Measurements from ENCODE around the gene FES.
A peak's percentile ranks its signal among the peaks of the same experiment; 100 is the strongest.
"Not testable (repeated sequence)": the region's sequence is repeated elsewhere in the genome, so short reads cannot be mapped to it uniquely, and the experiment has no call there.

FES gene

DNA sequence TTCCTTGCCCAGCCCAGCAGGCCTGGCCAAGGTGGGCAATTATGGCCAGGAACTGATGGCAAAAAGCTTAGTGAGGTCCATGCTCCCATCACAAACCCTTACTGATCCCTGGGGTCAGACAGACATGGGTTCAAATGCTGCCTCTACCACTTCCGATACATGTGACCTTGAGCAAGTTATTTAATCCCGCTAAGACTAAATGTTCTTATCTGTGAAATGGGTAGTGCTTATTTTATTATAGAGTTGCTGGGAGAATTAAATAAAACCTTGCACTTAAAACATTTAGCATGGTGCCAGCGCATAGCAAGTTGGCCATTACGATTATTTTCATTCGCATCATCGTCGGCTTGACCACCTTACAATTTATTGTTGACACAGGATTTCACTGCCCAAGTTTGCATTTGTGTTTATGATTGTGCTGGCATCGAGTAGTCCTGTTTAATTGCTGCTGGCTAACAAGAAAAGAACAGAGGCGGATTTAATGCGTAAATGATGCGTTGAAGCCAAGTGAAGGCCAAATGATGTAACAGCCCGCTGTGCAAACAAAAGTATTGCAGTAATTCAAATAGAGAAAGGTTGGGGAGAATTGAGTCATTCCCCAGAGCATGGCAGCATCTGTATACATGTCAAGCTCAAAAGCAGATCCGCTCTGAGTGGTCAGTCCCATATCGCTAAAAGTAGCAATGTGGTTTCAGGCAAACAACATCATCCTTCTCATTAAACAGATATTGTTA is 23.2 kb upstream of the FES start:
- DNase-seq (ENCODE audit: low read depth) = no peak

DNA sequence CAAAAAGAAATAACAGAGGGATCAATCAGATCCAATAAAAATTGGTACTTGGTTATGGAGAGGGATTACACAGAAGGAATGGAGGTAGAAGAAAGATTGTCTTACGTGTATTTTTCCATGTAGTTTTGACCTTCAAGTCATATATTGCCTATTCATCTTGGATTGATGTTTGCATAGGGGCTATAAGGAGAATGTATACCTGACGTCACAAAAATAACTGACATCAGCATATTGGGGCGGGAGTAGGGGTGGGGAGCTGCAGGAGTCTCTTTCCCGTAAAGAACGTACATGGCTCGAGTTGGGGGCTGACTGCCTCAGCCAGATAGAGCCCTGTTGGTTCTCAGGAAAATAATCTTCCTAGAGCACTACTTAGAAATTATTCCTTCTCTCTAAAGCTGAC is 21.8 kb upstream of the FES start:
- DNase-seq (ENCODE audit: low read depth) = no peak

DNA sequence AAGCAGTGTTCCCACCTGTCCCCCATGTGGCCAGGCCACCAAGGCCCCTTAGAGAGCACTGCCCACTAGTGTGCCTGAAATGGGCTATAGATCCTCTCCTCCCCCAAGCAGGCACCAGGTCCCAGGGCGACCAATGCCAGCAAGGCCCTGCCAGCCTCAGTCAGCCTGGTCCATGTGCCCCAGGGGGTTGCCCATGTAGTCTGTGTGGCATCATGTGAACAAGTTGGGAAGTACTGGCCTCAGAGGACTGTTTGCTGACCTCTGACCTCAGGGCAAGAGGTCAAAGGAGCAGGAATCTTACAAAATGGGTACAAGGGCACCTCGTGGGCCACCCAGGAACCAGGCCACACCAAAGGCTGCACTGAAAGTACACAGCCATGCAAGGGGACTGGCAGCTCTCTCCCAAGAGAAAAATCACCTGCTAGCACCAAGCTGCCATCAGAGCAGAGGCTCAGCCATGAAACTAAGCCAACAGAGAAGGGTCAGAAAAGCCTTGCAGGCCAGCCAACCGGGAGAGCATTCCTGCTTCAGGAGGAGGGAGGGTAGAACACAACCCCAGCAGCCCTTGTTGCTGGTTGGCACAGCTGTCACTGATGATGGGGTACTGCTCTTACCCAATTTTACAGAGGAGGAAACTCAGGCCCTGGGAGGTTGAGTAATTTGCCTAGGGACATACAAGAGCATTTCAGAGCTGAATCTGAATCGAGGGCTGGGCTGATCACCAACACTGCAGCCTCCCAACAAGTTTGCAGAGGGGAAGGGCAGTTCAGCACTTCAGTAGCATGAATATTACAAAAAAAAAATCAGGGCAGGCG is 21.1 kb upstream of the FES start:
- DNase-seq (ENCODE audit: low read depth) = no peak

DNA sequence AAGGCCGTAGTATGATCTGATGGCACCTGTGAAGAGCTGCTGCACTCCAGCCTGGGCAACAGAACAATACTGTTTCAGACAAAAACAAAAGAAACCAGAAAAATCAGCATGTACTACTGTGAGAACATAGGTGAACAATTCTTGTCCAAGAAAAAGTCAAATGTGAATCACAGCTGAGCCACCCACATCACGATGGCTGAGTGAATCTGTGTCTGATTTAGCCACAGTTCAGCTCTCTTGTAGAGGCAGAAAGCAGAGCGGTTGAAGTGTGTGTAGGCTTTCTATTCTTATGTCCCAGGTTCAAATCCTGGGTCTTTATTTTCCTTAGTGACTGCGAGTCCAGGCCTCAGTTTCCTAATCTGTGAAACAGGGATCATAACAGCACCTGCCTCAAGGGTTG is 20.3 kb upstream of the FES start:
- no peak for DNase-seq (ENCODE audit: low read depth)

DNA sequence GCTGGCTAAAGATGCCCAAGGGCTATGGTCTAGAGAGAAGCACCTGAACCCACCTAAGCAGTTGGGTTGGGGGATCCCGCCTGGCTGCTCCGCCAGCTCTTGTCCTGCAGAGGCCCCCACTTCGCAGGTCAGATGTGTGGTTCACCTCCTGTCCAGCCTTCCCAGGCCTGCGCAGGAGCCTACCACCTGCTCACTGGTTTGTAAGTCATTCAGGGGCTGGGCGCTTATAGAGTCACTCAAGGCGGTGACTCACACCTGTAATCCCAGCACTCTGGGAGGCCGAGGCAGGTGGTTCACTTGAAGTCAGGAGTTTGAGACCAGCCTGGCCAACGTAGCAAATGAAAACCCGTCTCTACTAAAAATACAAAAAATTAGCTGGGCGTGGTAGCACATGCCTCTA is 19.8 kb upstream of the FES start:
- no peak for DNase-seq (ENCODE audit: low read depth)

DNA sequence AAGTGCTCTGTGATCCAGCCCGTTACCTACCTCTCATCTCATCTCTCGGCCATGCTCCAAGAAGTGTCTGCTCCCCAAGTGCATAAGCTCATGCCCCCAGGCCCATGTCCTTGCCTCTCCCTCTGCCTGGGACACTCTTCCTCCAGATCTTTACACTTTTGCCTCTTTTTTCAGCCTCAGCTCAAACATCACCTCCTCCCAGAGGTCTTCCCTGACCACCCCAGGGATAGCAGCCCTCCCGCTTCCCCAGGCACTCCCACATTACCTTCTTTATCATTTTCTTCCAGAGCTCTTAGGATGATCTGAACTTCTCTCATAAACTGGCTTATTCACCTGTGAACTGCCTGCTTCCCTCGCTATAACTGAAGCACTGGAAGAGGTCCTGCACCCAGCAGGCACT is 18.6 kb upstream of the FES start:
- no peak for DNase-seq (ENCODE audit: low read depth)

DNA sequence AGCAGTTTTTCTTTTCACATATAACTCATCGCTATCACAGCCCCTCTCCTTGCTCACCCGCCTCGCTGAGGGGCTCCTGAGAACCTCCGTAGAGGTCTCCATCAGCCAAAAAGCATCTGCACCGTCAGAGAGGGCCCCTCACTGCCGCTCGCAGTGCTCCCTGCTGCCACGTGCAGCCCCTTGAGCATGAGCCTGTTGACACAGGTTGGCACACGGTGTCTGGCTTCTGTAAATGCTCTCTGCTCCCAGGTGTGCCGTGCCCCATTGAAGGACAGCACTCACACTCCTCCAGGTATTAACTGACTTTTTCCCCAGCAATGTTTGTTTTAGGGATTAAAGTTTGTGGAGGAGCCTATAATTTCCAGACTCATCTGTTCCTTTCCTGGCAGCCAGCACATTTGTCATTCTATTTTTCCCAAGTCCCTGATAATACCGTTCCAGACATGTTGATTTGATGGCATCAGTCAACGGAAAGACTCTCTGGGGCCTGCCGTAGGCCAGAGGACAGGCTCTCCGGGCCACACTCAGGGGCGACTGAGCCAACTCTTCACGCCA is 18.1 kb upstream of the FES start:
- no peak for DNase-seq (ENCODE audit: low read depth)

DNA sequence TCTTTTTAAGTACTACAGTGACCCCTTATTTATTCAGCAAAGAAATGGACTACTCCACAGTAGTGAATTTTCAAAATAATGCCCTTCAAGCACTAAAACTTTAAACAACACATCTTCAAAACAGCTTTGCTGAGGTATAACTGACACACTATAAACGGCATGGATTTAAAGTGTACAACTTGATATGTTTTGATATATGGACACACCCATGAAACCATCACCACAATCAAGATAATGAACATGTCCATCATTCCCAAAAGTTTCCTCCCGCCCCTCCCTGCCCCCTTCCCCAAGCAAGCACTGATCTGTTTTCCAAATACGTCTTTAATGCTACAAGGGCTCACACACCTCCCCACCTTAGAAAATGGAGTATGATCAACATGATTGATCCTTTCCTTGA is 17.5 kb upstream of the FES start:
- DNase-seq (ENCODE audit: low read depth) = no peak

DNA sequence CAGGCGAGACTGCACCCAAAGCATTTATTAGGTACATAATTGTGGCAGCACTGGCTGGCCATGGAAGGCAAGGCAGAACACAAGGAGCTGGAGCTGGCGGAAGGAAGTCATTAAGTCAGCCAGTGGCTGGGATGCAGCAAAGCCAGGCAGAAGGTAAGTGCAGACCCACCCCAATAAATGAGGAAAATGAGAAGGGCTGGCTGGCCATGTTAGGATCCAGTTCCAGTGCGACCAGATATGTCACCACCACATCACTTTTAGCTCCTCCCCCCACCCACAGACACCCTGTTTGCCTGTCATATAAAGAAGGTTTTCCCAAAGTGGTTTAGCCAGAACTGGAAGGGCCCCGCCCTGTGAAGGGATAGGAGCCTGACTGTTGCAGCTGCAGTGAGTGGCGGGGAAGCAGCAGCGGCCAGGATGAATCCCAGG is 16.0 kb upstream of the FES start, which contains the start of gene FURIN:
TSS of gene FURIN (plus strand) at position 328 of the 429 bp plus-strand sequence. CDS start 7,153 bp downstream, outside the sequence.
- no peak for DNase-seq (ENCODE audit: low read depth)

DNA sequence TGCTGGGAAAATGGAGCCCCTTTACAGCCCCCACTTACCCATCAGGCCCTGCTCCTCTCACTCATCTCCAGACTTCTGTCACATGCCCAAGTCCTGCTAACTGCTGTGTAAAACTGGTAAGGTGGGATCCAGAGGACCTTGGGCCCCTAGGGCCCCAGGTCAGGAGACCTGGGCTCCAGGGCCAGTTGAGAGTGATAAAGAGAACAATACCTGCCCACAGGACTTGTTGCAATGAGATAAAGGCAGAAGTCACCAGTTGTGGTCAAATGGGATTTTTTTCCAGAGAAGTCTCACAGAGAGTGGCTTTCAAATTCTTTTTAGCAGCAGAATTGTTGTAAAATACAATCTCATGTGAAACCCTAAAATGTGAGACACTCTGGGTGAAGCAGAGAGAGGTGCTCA is 15.2 kb upstream of the FES start:
- no peak for DNase-seq (ENCODE audit: low read depth)

DNA sequence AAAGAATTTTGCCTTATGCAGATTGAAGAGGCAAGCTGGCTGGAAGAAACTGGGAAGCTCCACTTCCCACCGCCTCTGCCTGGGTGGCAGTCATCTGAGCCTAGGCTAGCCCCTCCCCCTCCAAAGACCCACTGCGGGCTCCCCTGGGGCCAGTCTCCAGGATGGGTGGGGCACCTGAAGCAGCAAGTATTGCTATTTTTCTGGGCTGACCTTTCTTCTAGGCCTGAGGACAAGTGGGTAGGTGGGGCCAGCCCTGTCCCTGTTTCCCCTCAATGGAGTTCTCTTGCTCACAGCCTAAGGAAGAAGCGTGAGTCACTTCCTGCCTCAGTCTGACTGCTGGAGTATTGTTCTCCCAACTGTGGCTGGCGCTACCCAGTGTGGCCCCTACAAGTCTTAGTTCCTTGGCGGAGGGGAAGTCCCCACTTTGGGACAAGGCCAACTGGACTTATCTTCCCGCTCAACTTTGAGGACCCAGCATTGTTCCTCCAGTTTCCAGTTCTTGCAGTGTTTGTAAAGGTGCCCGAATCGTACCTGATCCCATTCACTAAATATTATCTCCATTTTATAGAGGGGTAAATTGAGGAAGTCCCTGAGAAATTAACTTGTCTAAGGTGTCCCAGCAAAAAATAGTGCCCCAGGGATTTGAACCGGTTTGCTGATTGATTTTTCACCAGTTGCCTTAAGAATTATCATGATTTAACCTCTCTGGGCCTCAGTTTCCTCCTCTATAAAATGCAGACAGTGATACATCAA is 14.5 kb upstream of the FES start:
- peak; percentile 45 for DNase-seq (ENCODE audit: low read depth)

DNA sequence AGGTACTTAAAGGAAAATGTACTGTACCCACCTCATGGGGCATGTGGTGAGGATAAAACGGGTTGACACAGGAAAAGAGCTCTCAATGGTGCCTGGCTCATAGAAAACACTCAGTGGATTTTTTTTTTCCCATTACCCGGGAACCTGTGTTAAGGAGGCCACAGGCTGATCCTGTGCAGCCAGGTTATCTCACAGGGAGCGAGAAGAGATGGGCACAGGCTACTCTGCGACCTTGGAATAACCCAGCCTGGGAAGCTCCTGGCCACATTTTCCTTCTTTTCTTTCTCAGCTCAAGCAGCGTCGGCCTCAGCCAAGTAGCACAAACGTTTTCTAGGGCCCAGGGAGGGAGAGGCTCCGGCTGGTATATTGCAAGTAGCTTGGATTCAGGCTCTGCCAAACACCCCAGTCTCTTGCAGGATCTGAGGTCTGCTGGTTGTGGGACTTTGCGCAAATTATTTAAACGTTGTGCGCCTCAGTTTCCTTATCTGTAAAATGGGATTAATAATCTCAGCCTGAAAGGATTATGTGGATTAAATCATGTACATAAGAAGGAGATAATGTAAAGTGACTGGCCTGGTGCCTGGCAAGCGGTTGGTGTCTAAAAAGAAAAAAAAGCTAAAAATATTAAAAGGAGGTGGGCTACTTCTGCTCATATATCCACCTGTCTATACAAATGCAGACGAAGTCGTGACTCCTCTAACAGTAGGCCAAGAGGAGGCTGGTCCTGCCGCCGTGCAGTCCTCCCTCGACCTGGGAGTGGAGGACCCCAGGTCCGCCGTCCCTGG is 13.8 kb upstream of the FES start:
- DNase-seq (ENCODE audit: low read depth) = no peak

DNA sequence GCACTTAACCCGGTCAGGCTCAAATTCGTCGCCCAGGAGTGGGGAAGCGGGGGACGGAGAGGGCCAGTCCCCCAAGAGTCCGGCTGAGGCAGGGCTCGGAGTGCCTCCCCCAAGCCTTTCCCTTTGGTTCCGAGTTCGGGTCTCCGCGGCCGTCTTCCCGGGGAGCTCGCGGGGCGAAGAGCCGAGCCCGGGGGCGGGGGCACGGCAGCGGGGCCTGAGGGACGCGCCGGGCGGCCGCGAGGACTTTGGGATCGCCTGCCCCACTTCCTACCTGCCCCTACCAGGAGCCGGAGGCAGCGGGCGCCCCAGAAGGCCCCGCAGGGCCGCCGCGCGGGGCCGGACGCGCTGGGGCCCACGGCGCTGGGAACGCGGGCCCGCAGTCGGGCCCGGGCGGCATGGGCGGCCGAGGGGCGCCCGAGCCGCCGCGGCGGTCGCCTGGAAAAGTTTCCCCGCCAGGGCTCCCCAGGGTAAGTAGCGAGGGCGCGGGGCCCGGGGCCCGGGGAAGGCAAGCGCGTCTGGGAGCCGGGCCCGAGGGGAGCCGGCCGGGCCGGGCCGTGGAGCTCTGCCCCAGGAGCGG is 13.1 kb upstream of the FES start:
- no peak for DNase-seq (ENCODE audit: low read depth)

DNA sequence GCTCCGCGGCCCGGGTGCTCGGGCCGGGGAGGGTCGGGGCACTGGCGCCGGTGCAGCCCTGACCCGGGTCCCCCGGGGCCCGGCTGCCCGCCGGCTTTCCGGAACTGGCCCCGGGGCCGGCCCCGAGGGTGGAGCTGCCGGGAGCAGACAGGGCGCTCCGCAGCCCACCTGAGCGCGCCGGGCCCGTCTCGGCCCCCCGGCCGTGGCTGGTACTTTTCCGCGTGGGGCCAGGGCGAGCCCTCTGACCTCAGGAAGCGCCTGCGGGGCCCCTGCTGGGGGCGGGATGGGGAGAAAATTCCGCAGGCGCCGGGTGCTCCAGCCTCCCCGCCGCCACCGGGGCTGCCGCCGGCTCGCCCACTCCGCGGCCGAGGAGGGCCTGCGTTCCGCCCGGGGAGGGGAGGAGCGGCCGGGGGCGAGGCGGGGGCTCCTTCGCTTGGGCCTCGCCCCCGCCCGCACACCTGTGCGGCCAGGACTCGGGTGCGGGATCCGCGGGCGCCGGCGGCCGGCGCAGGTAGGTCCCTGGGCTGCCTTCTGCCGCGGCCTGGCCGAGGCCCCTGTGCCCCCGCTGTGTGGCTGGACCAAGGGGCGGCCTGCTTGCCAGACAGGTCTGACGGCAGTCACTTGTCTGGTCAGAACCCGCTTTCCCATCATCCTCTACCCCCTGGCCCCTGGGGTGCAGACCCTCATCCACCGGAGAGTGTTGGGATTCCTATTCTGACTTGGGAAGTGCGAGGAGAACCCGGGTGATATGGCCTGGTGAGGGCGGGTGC is 12.4 kb upstream of the FES start:
- no peak for DNase-seq (ENCODE audit: low read depth)

DNA sequence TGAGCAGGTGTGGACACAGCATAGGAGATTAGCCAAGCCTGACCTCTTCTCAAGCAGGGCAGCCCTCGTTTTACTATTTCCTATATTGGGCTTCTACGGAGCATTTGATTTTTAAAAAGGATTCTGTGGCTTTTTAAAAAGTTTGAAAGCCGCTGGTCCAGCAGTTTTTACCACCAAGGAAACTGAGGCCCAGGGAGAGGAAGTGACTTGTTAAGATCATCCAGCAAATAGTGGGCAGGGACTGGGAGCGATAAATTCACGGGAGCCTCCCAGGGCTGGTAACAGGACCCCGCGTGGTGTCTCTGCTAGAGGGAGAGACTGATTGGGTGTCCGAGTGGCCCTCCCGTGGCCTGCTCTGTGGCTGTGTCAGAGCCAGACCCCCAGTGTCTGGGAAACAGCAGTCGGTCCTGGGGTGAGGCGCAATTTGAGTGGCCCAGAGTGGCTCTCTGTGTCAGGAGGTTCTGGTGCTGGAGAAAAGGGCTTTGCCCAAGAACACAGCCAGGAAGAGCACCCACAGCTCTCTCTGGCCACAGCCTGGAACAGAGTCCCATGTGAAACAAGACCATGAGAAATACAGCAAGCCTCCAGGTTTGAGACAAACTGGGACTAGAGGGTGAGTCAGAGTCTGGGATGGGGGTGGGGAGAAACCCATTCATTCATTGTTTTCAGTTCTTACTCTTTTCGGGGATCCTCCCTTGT is 11.7 kb upstream of the FES start:
- peak; percentile 29 for DNase-seq (ENCODE audit: low read depth)

DNA sequence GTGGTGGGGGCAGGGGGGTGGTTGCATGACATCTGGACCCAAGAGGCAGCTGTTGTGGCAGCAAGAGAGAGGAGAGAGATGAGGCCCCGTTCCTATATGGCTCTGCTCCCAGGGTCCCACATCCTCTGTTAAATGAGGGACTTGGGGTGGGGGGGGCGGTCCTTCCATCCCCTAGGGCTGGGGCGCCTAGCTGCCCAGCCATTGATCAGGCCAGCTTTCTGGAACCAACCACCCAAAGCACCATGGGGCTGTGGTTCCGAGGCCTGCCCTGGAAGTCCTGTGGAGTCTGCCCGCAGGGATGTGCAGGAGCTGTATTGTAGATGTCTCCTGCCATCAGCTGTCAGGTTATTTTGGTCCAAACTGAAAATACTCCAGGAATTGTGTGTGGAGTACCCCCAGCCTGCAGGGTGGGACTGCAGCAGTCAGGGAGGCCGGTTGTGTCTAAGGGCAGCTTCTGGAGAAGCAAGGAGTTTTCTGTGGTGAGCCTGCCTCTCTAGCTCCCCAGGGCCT is 10.8 kb upstream of the FES start:
- no peak for DNase-seq (ENCODE audit: low read depth)

DNA sequence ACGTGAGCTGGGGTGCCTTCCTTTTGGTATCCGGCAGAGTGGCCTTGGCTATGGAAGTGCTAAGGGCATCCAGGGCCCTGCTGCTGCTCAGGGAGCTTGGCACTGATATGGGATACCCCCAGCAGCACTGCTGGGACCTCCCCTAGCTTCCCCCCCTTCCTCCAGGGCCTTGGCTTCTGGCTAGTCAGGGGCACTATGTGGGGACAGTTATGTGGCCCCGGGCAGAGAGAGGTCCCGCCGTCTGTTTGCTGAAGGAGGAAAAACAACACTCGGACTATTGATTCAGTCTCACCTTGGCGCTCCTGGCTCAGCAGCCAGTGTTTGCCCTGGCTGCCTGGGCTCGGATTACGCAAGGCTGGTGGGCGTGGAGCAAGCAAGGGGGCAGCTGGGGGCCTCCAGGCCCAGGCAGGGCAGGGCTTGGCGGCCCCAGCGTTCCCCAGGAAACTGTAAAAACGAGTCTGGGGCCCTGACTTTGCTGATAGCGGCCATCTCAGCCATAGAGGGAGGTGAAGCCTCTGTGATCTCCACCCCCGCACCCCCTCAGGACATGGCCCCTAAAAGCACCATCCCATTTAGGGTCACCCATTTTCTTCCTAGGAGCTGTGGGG is 10.2 kb upstream of the FES start:
- no peak for DNase-seq (ENCODE audit: low read depth)

DNA sequence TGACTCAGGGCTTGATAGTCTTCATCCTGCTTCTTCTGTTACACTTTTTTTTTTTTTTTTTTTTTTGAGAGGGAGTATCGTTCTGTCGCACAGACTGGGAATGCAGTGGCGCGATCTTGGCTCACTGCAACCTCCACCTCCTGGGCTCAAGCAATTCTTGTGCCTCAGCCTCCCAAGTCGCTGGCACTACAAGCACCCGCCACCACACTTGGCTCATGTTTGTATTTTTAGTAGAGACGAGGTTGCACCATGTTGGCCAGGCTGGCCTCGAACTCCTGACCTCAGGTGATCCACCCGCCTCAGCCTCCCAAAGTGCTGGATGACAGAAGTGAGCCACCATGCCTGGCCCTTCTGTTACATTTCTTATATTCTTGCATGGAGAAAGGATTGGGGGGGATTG is 9.3 kb upstream of the FES start:
- DNase-seq (ENCODE audit: low read depth) = not testable (repeated sequence)

DNA sequence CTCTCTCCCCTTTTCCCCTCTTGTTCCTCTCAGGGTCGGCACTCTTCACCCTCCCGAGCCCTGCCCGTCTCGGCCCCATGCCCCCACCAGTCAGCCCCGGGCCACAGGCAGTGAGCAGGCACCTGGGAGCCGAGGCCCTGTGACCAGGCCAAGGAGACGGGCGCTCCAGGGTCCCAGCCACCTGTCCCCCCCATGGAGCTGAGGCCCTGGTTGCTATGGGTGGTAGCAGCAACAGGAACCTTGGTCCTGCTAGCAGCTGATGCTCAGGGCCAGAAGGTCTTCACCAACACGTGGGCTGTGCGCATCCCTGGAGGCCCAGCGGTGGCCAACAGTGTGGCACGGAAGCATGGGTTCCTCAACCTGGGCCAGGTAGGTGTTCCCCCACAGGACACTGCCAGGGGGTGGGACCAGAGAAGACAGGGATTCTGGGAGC is 8.7 kb upstream of the FES start:
- no peak for DNase-seq (ENCODE audit: low read depth)

All from T-helper 22 cell (primary cell).